ENCODE measurements around the gene BCL2L11.

Gene BCL2L11

DNA sequence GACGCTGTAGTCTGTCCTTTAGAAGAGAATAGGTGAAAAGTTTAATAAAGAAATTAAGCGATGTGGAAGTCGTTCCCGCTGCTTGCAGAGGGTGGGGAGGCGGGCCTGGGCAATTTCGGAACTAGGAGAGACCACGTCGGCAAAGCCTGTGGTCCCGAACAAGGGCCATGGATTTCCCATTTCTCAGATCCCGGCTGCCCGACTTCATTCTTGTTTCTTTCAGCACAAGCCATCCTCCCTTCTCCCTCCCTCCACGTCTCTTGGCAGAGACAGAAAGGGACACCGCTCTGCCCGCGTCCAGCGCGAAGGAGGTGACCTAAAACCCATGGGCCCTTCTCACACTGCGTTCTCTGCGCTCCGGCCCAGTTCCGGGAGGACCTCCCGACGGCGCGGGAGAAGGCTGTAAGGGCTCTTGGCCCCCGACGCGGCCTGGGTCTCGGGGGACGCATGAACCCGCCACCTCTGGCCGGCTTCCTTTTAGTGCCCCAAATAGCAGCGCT lies 2.2 kb upstream of the BCL2L11 start:
- DNase-seq = no peak

DNA sequence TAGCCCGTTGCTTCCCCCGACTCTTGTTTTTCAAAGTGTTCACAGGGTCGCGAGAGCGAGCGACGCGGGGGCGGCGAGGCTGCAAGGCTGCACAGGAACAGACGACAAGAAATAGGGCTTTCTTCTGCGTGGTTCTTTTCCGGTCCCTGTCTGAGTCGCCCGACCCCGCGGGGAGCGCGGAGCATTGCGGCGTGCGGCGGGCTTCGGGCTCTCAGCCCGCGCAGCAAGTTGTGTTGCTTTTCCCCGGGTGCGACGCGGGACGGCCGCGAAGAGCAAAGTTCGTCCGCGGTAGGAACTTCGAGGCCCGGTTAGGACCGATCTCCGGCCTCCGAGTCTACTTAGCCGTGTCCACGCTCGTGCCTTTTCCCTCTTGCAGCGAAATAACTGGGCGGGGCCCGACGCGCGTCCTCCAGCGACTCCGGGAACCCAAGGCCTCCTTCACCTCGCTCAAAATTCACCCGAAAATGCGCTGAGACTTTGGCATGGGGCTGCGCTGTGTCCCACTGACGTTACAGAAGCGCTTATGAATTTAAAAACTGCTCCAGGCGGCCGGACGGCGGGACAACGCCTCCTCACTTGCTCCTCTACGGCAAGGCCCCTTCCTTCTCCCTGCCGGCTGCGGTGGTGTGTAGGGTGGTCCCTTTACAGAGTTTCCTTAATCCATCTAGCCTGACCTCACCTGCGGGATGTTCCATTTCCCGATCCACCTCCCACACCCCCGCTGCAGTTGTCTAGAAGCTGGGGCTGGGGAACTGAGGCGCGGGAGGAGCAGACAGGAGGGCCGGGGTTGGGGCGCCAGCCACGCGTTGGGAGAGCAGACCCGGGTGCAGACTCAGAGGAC lies 1.5 kb upstream of the BCL2L11 start:
- no peak for DNase-seq

GRCh38 chr2:111119822-111120252 lies 877 bp upstream of the BCL2L11 start:
- no peak for DNase-seq

DNA sequence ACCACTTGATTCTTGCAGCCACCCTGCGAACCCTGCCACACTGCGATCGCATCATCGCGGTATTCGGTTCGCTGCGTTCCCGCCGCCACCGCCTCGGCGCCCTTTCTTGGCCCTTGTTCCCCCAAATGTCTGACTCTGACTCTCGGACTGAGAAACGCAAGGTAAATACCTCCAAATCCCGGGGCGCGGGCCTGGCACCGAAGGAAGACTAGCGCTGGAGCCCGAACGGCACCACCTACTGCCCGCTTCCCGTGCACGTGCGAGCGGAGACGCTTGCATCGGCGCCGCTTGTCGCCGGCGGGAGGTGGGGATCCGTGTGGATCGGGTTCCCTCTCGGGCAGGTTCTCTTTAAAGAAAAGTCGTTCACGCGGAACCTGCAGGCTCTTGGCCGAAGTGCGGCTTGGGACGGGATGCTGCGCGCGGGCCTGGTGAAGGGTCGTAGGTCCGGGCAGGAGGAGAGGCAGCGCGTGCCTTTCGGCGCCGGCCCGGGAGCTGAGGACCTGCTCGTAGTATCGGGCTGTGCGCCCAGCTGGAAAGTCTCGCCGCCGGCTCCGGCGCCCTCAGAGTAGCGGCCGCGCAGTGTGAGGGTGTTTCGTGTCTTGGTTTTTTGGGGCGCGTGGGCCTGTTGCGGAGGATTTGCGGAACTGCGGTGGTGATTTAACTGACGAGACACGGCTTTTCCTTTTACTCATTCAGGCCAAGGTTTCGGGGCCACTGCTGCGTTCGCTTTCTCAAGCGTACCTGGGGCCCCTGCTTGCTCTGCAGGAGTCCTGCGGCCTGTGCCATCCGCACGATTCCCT lies 514 bp downstream of the BCL2L11 start:
- DNase-seq = no peak

GRCh38 chr2:111121828-111122630 lies 1.3 kb downstream of the BCL2L11 start:
- peak; percentile 59 for DNase-seq

DNA sequence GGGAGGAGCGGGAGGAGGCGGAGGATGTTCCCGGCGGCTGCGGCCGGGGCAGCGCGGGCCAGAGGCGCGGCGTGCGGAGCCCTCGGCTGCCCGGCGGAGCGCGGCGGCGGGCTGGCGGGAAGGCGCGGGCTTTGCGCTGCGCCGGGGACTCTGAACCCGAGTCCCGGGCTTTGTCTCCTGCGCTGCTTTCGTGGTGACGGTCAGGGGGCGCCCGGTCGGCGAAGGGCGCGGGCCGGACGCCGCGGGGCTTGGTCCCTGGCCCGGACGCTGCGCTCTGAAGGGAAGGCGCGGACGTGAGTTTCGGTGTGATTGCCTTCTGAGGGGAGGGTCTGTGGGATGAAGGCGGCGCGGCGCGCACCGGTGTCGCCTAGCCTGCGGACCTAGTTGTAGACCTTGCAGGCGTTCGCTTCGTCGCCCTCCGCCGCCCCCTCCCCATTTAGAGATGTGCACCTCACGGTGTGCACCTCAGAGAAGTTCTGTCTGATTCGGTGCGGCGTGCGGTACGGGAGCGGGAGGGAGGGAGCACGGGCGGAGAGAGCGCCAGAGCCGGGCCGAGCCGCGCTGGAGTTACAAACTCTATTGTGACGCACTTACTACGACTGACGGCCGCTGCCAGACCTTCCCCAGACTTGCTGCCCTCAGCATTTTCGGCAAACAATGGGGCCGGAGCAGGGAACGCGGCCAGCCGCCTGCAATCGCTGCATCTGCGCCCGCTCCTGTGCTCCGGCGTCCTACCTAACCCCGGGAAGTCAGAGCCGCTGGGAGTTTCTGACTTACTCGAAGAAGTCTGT lies 2.1 kb downstream of the BCL2L11 start:
- no peak for DNase-seq

GRCh38 chr2:111123751-111124150 lies 3.0 kb downstream of the BCL2L11 start:
- no peak for DNase-seq

GRCh38 chr2:111126581-111126980 lies 5.9 kb downstream of the BCL2L11 start:
- DNase-seq = no peak

DNA sequence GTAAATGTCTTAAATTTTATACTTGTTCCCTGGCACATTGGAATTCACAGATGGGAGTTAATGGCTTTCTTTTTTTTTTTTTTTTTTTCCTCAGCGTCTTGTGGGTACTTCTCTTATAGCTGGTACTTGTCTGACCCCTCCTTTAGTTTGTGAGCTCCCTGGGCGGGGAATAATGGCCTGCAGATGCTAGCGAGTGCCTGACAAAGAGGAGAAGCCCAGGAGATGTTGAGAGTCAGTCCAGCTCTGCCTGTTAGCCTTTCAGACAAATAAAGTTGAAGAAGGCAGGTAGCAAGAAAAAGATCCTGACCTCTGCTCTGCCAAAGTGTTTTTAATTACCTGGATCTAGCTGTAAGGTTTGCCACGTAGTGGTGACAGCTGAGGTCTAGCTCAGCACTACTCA lies 6.6 kb downstream of the BCL2L11 start:
- DNase-seq = no peak

GRCh38 chr2:111128096-111128495 lies 7.4 kb downstream of the BCL2L11 start:
- no peak for DNase-seq

GRCh38 chr2:111133603-111134002 lies 12.9 kb downstream of the BCL2L11 start:
- DNase-seq = no peak

- no peak for DNase-seq
Measured at GRCh38 chr2:111134055-111134454, 13.3 kb downstream of the BCL2L11 start.

DNA sequence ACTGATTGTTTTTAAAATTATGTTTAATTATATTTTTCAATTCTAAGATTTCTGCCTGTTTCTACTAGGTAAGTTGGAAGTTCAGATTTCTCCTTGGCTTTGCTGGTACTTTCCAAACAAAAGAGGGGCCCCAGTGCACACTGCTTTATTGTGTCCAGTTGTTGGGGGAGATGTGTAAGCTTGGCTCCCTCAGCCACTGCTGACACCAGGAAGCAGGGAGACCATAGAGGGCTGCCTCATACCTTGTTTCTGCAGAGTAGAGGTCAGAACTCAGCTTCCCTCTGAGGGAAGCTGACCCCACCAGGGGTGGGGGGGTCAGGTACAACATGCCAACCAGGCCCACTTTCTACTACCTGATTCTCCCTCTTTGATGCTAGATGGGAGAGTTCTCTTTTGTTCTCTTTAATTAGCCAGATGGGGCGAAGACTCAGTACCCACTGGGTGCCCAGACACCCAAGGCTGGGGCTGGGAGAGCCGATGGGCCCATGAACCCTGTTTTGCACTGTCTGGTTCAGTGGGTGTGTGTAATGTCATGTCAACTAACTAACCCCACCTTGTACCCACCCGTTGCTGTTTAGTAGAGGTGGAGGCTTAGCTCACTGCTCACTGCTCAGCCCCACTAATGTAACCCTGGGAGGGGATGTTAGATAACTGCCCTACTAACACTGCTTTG lies 14.7 kb downstream of the BCL2L11 start:
- DNase-seq = no peak

DNA sequence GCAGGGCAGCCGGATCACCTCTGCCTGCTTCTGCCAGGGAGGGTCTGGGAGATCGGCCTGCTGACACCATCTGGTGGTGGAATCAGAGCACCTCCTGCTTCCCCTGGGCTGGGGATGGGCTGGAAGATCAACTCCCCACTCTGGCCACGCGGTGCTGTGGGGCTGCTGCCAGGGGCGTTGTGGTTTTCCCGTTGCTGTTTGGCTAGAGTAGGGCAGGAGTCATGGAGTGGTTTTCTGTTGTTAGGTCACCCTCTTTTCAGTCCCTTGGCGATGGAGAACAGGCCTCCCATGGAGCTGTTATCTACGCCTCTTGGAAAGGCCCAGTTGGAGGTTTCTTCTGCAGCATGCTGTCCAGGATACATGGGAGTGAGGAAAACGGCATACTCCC lies 15.2 kb downstream of the BCL2L11 start:
- DNase-seq = no peak

DNA sequence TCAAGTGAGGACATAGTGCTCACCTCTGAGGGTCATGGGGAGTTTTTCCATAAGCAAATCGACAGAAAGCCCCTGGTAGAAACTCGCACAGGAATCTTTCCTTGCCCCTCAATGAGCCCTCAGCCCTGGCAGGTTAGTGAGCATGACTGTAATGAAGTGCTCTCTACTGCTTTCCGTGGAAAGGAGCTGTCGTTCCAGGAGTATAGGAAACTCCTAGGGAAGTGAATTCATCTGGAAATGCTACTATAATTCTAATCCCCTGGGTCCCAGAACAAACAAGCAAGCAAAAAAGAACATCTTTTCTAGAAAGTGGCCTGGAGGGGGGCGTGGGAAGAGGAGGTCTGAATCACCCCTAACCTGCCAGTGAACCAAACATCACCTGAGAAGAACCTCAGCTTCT lies 18.1 kb downstream of the BCL2L11 start:
- no peak for DNase-seq

GRCh38 chr2:111139637-111140317 lies 19.1 kb downstream of the BCL2L11 start:
- no peak for DNase-seq

DNA sequence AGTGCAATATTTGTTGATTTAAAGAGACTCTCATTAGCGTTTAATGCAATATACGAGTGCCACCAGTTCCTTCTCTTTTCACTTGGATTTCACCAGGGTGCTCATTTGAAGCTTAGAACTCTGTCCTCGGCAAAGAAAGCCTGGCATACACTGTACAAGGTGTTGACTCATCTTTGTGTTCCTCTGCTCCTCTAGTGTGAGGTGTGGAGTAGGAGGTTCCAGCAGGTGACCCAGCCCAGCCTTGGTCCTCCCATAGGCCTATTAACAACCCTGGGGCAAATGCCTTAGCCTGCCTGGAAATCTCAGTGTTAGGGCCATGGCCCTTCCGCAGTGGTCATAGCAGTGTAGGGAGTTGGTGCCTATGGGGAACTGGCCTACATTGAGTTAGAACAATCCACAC lies 20.1 kb downstream of the BCL2L11 start:
- no peak for DNase-seq

- no peak for DNase-seq
Measured at GRCh38 chr2:111142101-111142500, 21.4 kb downstream of the BCL2L11 start.

GRCh38 chr2:111143107-111143842 lies 22.6 kb downstream of the BCL2L11 start:
- no peak for DNase-seq

- no peak for DNase-seq
Measured at GRCh38 chr2:111143843-111144198, 23.1 kb downstream of the BCL2L11 start.
